ENCODE measurements around the gene AMBRA1.

The AMBRA1 gene

GRCh38 chr11:46364056-46364455 lies 229.8 kb downstream of the AMBRA1 start:
- no peak for DNase-seq

GRCh38 chr11:46363455-46364005 lies 230.3 kb downstream of the AMBRA1 start:
- DNase-seq: no peak

GRCh38 chr11:46363031-46363407 lies 230.8 kb downstream of the AMBRA1 start:
- DNase-seq: no peak

GRCh38 chr11:46362156-46363030 lies 231.4 kb downstream of the AMBRA1 start:
- no peak for DNase-seq

GRCh38 chr11:46361283-46362155 lies 232.3 kb downstream of the AMBRA1 start:
- no peak for DNase-seq

GRCh38 chr11:46360878-46361277 lies 232.9 kb downstream of the AMBRA1 start:
- DNase-seq: no peak

- DNase-seq: no peak
These were observed 233.9 kb downstream of the AMBRA1 start for GRCh38 chr11:46359953-46360352.

- no peak for DNase-seq
These were observed 236.3 kb downstream of the AMBRA1 start for GRCh38 chr11:46357483-46357936.

- DNase-seq: no peak
These were observed 236.8 kb downstream of the AMBRA1 start for GRCh38 chr11:46356924-46357482.

GRCh38 chr11:46353698-46354097 lies 240.1 kb downstream of the AMBRA1 start:
- no peak for DNase-seq

GRCh38 chr11:46352063-46352841 lies 241.6 kb downstream of the AMBRA1 start:
- DNase-seq: peak; percentile 76

- DNase-seq: no peak
These were observed 242.2 kb downstream of the AMBRA1 start for GRCh38 chr11:46351606-46352005.

GRCh38 chr11:46351148-46351547 lies 242.7 kb downstream of the AMBRA1 start:
- no peak for DNase-seq

- no peak for DNase-seq
These were observed 243.1 kb downstream of the AMBRA1 start for GRCh38 chr11:46350695-46351094.

- no peak for DNase-seq
These were observed 245.0 kb downstream of the AMBRA1 start for GRCh38 chr11:46348566-46349401.

- DNase-seq: no peak
These were observed 246.0 kb downstream of the AMBRA1 start for GRCh38 chr11:46347637-46348311.

GRCh38 chr11:46346886-46347636 lies 246.8 kb downstream of the AMBRA1 start, which contains the start of gene DGKZ:
Gene DGKZ (plus strand): TSS chr11:46347463. CDS start chr11:46347660, 197 bp downstream.
- peak; percentile 86 for DNase-seq
